Ovary (tissue), 9 donors: ENCODE results near the gene FGFRL1. TPM values are rescaled to one million over a fixed set of nuclear protein-coding genes. Genes with fewer than 3 reads are reported as not detected.

ENCODE experiments used
- DNase-seq, 5 donors: peaks; one replicate each; pipeline ENCODE4 v3.0.0-alpha.2; 2019 to 2020
- H3K27ac ChIP-seq, 2 donors: fragments of 200-600 bp; one replicate each; pipeline versions ENCODE4 v1.5.1 to v1.8.0; 2019 to 2022
- H3K27me3 ChIP-seq: fragments of 200-600 bp; one replicate; pipeline ENCODE4 v1.8.0; 2022
- H3K36me3 ChIP-seq: fragments of 200-600 bp; sonication (generic); one replicate; pipeline ENCODE4 v1.5.1; 2019
- H3K4me1 ChIP-seq: one replicate; pipeline ENCODE4 v1.8.1; 2013; ENCODE audit warnings: mild to moderate bottlenecking, moderate library complexity; ENCODE audit not compliant: insufficient read depth
- H3K4me3 ChIP-seq: fragments of 200-600 bp; sonication (generic); one replicate; pipeline ENCODE4 v1.5.1; 2017
- H3K9me3 ChIP-seq, 2 donors: fragments of 200-600 bp in 1 of 2; sonication (generic) in 1 of 2; one replicate each; pipeline versions ENCODE4 v1.5.1 to v1.8.1; 2013 to 2019; ENCODE audit warnings: mild to moderate bottlenecking in 1 of 2, moderate library complexity in 1 of 2
- CTCF ChIP-seq, 3 donors: fragments of 450-650 bp in 2 of 3; fragments of 200-600 bp in 1 of 3; IDR thresholded peaks; one replicate each; pipeline versions ENCODE4 v1.5.1 to v1.8.0; 2016 to 2022; ENCODE audit warnings: antibody characterized with exemption in 3 of 3, mild to moderate bottlenecking in 1 of 3
- EP300 ChIP-seq: sonication (generic); formaldehyde crosslinking; IDR thresholded peaks from one replicate; pipeline ENCODE4 v1.6.1; 2017; ENCODE audit warnings: antibody characterized with exemption
- POLR2A ChIP-seq: fragments of 450-650 bp; IDR thresholded peaks from one replicate; pipeline ENCODE4 v1.6.1; 2017; ENCODE audit warnings: antibody characterized with exemption, mild to moderate bottlenecking, moderate library complexity
- WGBS, 3 donors: extraction: QIAGEN DNeasy Blood & Tissue Kit in 1 of 3; methylation state at CpG; one replicate each; pipeline versions ENCODE4 v1.1.5 to v1.1.7; 2013 to 2017; 5-methylcytosine and 5-hydroxymethylcytosine counted together
- intact Hi-C, 4 donors: fragments of 100-400 bp; cut with DNase I; formaldehyde crosslinking; loops; one replicate each; pipeline versions ENCODE4 v1.11.0 to v1.15.1; 2022 to 2023
- polyA plus RNA-seq, 2 donors: library from polyadenylated mRNA; stranded (reverse); fragments of 200-250 nt in 1 of 2; fragments of 350-450 nt in 1 of 2; fragmentation: Illumina TruSeq in 1 of 2; extraction: RNeasy Lipid Tissue Mini Kit (QIAGEN cat#74804) in 1 of 2; gene quantifications; one replicate each; pipeline ENCODE4 v1.2.3, GENCODE V29; 2013 to 2014
- total RNA-seq, 7 donors: library from RNA; depleted of rRNA in 2 of 7; stranded (reverse); fragments of >200 nt in 2 of 7; fragmentation: NEBNext Ultra II Directional in 3 of 7; extraction: Animal tissue kit (Norgen Biotek cat#: 25700) in 3 of 7; gene quantifications; one replicate each; pipeline versions ENCODE4 v1.1.0 to v1.2.4, GENCODE V29; 2016 to 2023
- donor health status: DM: no; HTN: no; CAD: no; lungs with moderate emphysema.
- donor health status: DM: no; HTN: no; CAD: no.
- donor health status: Bipolar disorder and iron deficiency.
- donor health status: DM: yes; HTN: yes; CAD: no.
- donor health status: DM: no; HTN: no; CAD: no.
- donor health status: DM: yes; HTN: yes; CAD: no.

Gene FGFRL1
- total and polyA plus RNA-seq, 9 donors, result 23.4 to 59.1 (median 38.7) TPM

DNA sequence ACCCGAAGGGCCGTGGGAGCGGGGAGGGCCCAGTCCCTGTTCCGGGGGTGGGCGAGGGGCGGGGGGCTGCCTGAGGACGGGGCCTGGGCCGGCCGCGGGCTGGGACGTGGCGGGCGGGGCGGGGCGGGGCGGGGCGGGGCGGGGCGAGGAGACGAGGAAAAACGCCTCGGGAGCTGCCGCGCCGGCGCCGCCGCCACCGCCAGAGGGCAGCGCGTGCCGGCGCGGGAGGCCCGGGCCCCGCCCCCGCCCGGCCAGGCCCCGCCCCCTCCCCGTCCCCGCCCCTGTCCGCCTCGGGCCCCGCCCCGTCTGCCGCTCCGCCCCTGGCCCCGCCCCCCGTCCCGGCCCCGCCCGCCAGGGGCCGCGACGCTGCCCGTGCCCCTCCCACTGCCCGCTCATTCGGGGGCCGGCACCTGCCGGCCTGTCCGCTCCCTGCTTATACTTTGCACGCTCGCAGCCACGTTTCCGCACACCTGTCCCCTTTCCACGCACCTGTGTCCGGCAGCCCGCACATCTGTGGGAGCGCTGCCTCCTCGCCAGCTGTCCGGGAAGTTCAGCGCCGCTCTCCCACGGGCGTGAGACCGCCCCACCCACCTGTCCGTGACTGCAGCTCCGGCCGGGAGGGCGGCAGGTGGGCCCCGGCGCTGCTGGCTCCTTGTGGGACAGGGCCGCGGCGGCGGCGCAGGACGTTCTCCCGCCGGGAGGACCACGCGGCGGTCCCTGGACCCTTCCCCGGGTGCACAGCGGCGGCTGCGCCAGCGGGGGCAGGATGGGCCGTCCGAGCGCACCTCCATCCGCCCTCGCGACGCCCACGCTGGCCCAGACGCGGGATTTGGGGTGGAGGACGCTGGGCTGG lies 1.7 kb upstream of the FGFRL1 start:
- Histone ChIP-seq H3K4me3 (peak overlapping the region; percentile 62), H3K27ac (peak overlapping the region in 1 of 2 donors; percentile 11), H3K4me1 (peaks cover 14% of the 10 kb centered on the region), H3K36me3 (no peaks in the 10 kb centered on the region), H3K27me3 (no peaks in the 10 kb centered on the region), H3K9me3 (no peaks in the 10 kb centered on the region)
- DNase-seq, result peak; percentile 73 to 85 (median 84)
- intact Hi-C loops, result loop anchor here in 1 of 4 donors (5.0 to 10.0 kb wide), 2 partner anchors 225 to 343 kb away; no protein-coding TSS in a partner anchor
- 1% methylated on average over 13 to 102 of the region's 109 CpGs for WGBS, 3 donors
- no peak for TF ChIP-seq POLR2A
- TF ChIP-seq CTCF (IDR thresholded peaks at IDR 0.05), result peak in 2 of 3 donors; percentile 27 to 60
- no peak for TF ChIP-seq EP300

DNA sequence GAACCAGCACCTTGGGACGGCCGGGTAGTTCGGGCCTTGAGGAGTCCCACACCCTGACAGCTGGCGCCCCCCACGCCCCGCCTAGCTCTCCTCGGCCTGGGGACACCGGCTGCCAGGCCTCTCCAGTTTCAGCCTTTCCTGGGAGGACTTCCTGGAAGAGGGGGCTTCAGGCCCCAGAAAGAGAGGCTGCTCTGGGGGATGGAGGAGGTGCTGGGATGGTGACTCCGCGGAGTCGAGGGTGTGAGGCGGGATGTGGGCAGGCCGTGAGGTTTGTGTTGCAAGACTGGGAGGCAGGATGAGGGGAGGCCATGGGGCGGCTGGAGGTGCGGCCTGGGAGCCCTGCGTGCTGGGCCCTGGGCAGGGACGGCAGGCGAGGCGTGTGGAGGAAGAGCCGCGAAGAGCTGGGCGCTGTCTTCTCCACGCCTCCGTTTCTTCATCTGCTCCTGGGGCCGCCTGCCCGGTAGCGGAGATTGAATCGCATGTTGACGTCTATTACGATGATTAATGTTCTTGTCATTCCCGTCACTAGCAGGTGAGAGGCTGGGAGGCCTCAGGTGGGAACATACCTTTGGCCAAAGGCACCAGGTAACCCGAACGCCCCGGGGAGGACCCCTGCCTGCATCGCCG lies 918 bp upstream of the FGFRL1 start:
- H3K36me3 ChIP-seq, result no peaks in the 10 kb centered on the region
- peak overlapping the region; percentile 62 for H3K4me3 ChIP-seq
- peak; percentile 55 to 80 (median 72) for DNase-seq
- H3K27me3 ChIP-seq, result no peaks in the 10 kb centered on the region
- 1 to 2% (median 1%) methylated on average over 34 to 36 of the region's 36 CpGs for WGBS, 3 donors
- peak overlapping the region; percentile 34 to 66 for H3K27ac ChIP-seq
- H3K4me1 ChIP-seq, result peaks cover 14% of the 10 kb centered on the region
- intact Hi-C loops, result loop anchor here in 1 of 4 donors (10.0 kb wide), 1 partner anchor 224 kb away; no protein-coding TSS in a partner anchor
- TF ChIP-seq EP300 (no peak), POLR2A (no peak), CTCF (IDR thresholded peaks at IDR 0.05) (no peak)
- H3K9me3 ChIP-seq, result no peaks in the 10 kb centered on the region

DNA sequence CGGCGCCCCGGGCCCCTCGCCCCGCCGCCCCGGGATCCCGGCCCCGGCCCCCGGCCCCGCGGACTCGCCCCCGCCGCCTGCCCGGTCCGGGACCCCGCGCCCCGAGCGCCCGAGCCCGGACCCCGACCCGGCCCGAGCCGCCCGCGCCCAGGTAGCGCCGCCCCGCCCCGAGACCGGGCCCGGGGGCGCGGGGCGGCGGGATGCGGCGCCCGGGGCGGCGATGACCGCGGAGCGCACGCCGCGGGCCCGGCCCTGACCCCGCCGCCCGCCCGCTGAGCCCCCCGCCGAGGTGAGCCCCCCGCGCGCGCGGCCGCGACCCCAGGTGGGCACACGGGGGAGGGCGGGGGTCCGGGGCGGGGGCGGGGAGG lies 224 bp downstream of the FGFRL1 start:
- H3K4me3 ChIP-seq, result peak overlapping the region; percentile 53
- H3K4me1 ChIP-seq, result peaks cover 14% of the 10 kb centered on the region
- DNase-seq, result no peak
- WGBS, 3 donors, result 1% methylated on average over 18 to 57 of the region's 69 CpGs; no CpG with 5 or more reads in 1 of the 3 donors
- intact Hi-C loops, result loop anchor here in 1 of 4 donors (10.0 kb wide), 1 partner anchor 223 kb away; no protein-coding TSS in a partner anchor
- no peak for TF ChIP-seq POLR2A
- no peak for TF ChIP-seq CTCF (IDR thresholded peaks at IDR 0.05)
- TF ChIP-seq EP300, result no peak
- H3K9me3 ChIP-seq, result no peaks in the 10 kb centered on the region
- H3K27me3 ChIP-seq, result no peaks in the 10 kb centered on the region
- H3K27ac ChIP-seq, result no peak overlapping the region
- no peaks in the 10 kb centered on the region for H3K36me3 ChIP-seq

GRCh38 chr4:1012034-1012739 lies 761 bp downstream of the FGFRL1 start:
- H3K9me3 ChIP-seq, result no peaks in the 10 kb centered on the region
- 1 to 10% (median 1%) methylated on average over 10 to 69 of the region's 69 CpGs for WGBS, 3 donors
- no peaks in the 10 kb centered on the region for H3K36me3 ChIP-seq
- peak overlapping the region; percentile 51 for H3K4me3 ChIP-seq
- intact Hi-C loops, result loop anchor here in 1 of 4 donors (10.0 kb wide), 1 partner anchor 223 kb away; no protein-coding TSS in a partner anchor
- peak overlapping the region; percentile 7 to 8 for H3K27ac ChIP-seq
- peak; percentile 49 to 75 (median 70) for DNase-seq
- TF ChIP-seq POLR2A, result no peak
- TF ChIP-seq EP300, result no peak
- TF ChIP-seq CTCF (IDR thresholded peaks at IDR 0.05), result no peak
- H3K27me3 ChIP-seq, result no peaks in the 10 kb centered on the region
- H3K4me1 ChIP-seq, result peaks cover 14% of the 10 kb centered on the region
